Chondrocyte (in vitro differentiated cells): Measurements from ENCODE around the gene DLEC1. TPM values are rescaled to one million over a fixed set of nuclear protein-coding genes. Genes with fewer than 3 reads are reported as not detected.
A peak's percentile ranks its signal among the peaks of the same experiment; 100 is the strongest.

Source experiments
- DNase-seq: peaks from one replicate; pipeline ENCODE4 v3.0.0; 2021; ENCODE audit warnings: mixed read lengths, low spot score
- H3K27ac Mint-ChIP-seq: one replicate; pipeline ENCODE4 v1.8.0; 2021; ENCODE audit warnings: mild to moderate bottlenecking, moderate library complexity, mixed read lengths; ENCODE audit not compliant: unreplicated experiment
- H3K27me3 Mint-ChIP-seq: 2 replicates; pipeline ENCODE4 v1.8.0; 2021; ENCODE audit warnings: low read depth, mixed read lengths
- H3K36me3 Mint-ChIP-seq: 2 replicates; pipeline ENCODE4 v1.8.0; 2021; ENCODE audit warnings: low read depth, mixed read lengths
- H3K4me1 Mint-ChIP-seq: 2 replicates; pipeline ENCODE4 v1.8.0; 2021; ENCODE audit warnings: low read depth, mild to moderate bottlenecking, mixed read lengths
- H3K4me3 Mint-ChIP-seq: one replicate; pipeline ENCODE4 v1.8.0; 2021; ENCODE audit warnings: mild to moderate bottlenecking, moderate library complexity, mixed read lengths; ENCODE audit not compliant: unreplicated experiment
- H3K9me3 Mint-ChIP-seq: 2 replicates; pipeline ENCODE4 v1.8.0; 2021; ENCODE audit warnings: low read depth, mixed read lengths
- total RNA-seq: library from RNA; stranded (reverse); gene quantifications from 3 replicates; pipeline ENCODE4 v1.2.1, GENCODE V29; 2021
- TF ChIP-seq, protein P1 (sequence below): fragments of 200-600 bp; sonication (generic); IDR thresholded peaks from 2 replicates; pipeline ENCODE4 v1.5.0; 2021; ENCODE audit warnings: antibody characterized with exemption, mild to moderate bottlenecking, moderate library complexity

The DLEC1 gene
- total RNA-seq, 1 donor from 2014 or later: 0.17 TPM

DNA sequence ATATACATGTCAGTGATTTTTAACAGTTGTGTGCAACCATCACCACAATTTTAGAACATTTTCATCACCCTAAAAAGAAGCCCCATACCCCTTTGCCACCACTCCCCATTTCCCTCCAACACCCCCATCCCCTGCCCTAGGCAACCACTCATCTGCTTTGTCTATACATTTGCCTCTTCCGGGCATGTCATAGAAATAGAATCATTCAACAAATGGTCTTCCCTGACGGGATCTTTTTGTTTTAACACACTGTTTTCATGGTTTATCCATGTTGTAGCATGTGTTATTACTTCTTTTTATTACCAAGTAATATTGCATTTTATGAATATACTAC lies 44.4 kb upstream of the DLEC1 start:
- H3K36me3 Mint-ChIP-seq: no peaks in the 10 kb centered on the region
- H3K27me3 Mint-ChIP-seq: no peaks in the 10 kb centered on the region
- H3K4me3 Mint-ChIP-seq: peak overlapping the region; percentile 75
- H3K4me1 Mint-ChIP-seq: peaks cover 22% of the 10 kb centered on the region
- TF ChIP-seq, protein P1, sequence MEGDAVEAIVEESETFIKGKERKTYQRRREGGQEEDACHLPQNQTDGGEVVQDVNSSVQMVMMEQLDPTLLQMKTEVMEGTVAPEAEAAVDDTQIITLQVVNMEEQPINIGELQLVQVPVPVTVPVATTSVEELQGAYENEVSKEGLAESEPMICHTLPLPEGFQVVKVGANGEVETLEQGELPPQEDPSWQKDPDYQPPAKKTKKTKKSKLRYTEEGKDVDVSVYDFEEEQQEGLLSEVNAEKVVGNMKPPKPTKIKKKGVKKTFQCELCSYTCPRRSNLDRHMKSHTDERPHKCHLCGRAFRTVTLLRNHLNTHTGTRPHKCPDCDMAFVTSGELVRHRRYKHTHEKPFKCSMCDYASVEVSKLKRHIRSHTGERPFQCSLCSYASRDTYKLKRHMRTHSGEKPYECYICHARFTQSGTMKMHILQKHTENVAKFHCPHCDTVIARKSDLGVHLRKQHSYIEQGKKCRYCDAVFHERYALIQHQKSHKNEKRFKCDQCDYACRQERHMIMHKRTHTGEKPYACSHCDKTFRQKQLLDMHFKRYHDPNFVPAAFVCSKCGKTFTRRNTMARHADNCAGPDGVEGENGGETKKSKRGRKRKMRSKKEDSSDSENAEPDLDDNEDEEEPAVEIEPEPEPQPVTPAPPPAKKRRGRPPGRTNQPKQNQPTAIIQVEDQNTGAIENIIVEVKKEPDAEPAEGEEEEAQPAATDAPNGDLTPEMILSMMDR: no peak
- H3K27ac Mint-ChIP-seq: no peak overlapping the region
- DNase-seq: no peak
- no peaks in the 10 kb centered on the region for H3K9me3 Mint-ChIP-seq

DNA sequence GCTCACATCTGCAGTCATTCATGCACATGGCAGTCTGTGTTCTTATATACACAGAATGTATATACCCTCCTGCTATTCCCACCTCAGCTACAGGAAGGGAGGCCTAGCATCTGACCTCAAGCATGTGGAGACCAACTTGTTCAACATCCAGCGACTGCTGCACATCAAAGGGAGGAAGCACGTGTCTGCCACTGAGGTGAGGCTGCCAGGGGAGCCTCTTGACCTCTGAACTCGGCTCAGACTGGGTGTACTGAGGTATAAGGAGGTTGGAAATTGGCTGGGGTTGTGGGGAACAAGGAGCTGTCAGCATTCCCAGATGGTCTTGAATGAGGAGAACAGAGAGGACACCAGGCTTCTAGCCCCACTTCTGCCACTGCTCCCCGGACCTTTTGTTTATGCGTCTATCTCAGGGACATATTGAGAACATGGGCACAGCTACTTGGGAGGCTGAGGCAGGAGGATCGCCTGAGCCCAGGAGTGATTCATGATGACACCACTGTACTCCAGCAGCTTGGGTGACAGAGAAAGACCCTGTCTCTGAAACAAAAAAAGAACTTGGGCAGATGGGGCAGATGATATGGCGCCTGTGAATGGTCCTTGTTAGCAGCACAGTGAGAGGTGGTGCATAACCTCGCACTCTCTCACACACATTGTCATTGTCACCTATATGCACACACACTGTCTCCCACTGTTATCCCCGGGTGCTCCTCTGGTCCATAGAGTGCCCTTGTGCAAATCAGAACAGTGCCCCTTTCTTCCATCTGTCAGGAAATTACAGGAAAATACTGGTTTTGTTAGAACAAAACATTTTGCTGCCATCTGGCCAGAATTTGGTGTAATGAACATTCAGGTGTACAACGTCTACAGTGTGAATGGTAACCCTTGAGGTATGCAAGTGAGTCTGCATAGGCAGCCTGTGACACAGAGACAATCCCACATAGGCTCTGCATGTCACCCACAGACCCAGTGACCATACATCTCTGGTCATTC lies 43.1 kb upstream of the DLEC1 start:
- TF ChIP-seq, protein P1: no peak
- no peaks in the 10 kb centered on the region for H3K36me3 Mint-ChIP-seq
- H3K27me3 Mint-ChIP-seq: no peaks in the 10 kb centered on the region
- DNase-seq: no peak
- H3K4me3 Mint-ChIP-seq: no peak overlapping the region
- H3K4me1 Mint-ChIP-seq: peaks cover 22% of the 10 kb centered on the region
- H3K27ac Mint-ChIP-seq: no peak overlapping the region
- no peaks in the 10 kb centered on the region for H3K9me3 Mint-ChIP-seq

DNA sequence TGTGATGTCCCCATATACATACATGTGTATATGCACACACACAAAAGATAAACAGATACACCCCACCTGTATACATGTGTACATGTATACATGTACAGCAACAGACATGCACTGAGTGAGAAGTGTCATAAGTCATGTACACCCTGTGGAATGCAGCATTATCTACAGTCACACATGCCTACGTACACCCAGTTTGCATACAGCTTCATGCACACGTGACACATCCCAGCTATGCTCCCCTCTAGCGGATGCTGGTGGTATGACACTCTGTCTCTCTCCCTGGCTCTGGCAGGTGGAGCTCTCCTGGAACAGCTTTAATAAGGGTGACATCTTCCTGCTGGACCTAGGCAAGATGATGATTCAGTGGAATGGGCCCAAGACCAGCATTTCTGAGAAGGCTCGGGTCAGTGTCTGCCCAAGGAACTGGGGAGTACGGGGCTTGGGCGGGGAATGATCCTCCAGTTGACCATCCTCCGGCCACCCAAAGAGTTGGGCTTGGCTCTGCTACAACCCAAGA lies 42.2 kb upstream of the DLEC1 start:
- no peaks in the 10 kb centered on the region for H3K9me3 Mint-ChIP-seq
- H3K27me3 Mint-ChIP-seq: no peaks in the 10 kb centered on the region
- TF ChIP-seq, protein P1: peak; percentile 84
- H3K27ac Mint-ChIP-seq: no peak overlapping the region
- no peak for DNase-seq
- H3K36me3 Mint-ChIP-seq: no peaks in the 10 kb centered on the region
- H3K4me3 Mint-ChIP-seq: no peak overlapping the region
- peaks cover 22% of the 10 kb centered on the region for H3K4me1 Mint-ChIP-seq

DNA sequence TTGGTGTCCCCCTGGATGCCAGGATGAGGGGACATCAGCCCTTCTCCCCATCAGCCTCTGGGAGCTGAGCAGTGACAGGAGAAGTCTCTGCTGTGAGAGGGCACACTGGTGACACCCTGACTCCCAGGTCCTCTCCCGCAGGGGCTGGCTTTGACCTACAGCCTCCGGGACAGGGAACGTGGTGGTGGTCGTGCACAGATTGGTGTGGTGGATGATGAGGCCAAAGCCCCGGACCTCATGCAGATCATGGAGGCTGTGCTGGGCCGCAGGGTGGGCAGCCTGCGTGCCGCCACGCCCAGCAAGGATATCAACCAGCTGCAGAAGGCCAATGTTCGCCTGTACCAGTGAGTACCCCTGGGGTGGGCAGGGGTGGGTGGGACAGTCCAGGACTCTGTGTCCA lies 41.7 kb upstream of the DLEC1 start:
- TF ChIP-seq, protein P1: no peak
- H3K36me3 Mint-ChIP-seq: no peaks in the 10 kb centered on the region
- no peaks in the 10 kb centered on the region for H3K27me3 Mint-ChIP-seq
- no peaks in the 10 kb centered on the region for H3K9me3 Mint-ChIP-seq
- no peak overlapping the region for H3K27ac Mint-ChIP-seq
- H3K4me3 Mint-ChIP-seq: no peak overlapping the region
- peak; percentile 86 for DNase-seq
- H3K4me1 Mint-ChIP-seq: peaks cover 22% of the 10 kb centered on the region

DNA sequence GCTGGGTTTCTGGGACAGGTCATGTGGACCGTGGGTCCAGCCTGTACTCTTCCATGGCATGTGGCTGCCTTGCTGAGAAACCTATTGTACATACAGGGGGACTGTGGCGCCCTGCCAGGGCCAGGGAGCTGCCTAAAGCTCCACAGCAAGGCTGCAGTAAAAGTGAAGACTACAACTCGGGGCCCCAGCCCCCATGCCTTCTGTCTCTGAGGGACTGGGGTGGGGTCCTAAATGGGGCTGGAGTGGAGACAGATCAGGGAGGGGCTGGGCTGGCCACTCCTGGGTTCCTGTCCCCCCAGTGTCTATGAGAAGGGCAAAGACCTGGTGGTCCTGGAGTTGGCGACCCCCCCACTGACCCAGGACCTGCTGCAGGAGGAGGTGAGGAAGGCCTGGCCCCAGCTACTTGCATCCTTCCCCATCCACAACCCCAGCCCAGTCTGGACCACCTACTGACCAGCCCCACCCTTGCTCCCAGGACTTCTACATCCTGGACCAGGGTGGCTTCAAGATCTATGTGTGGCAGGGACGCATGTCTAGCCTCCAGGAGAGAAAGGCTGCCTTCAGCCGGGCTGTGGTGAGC lies 41.1 kb upstream of the DLEC1 start:
- peak; percentile 61 for DNase-seq
- H3K27ac Mint-ChIP-seq: no peak overlapping the region
- H3K4me1 Mint-ChIP-seq: peaks cover 22% of the 10 kb centered on the region
- TF ChIP-seq, protein P1: no peak
- H3K27me3 Mint-ChIP-seq: no peaks in the 10 kb centered on the region
- no peak overlapping the region for H3K4me3 Mint-ChIP-seq
- H3K36me3 Mint-ChIP-seq: no peaks in the 10 kb centered on the region
- H3K9me3 Mint-ChIP-seq: no peaks in the 10 kb centered on the region
